Measurements from ENCODE around the gene KCNJ10. TPM values are rescaled to one million over a fixed set of nuclear protein-coding genes. Genes with fewer than 3 reads are reported as not detected.

The KCNJ10 gene
- total RNA-seq, 1 experiment from 2014 or later, result 1.4 TPM

- no peak for TF ChIP-seq ATF6 (CRISPR knock-in tag; IDR thresholded peaks at IDR 0.05)
Measured at GRCh38 chr1:160004425-160004824, 65.5 kb downstream of the KCNJ10 start (continued).

GRCh38 chr1:160004001-160004400, 66.0 kb downstream of the KCNJ10 start:
- no peak for ATAC-seq
- TF ChIP-seq KAT7 (CRISPR knock-in tag; IDR thresholded peaks at IDR 0.05; ENCODE audit: borderline replicate concordance) (no peak), ATF1 (CRISPR knock-in tag; IDR thresholded peaks at IDR 0.05) (no peak), FOXJ3 (CRISPR knock-in tag; IDR thresholded peaks at IDR 0.05; ENCODE audit: borderline replicate concordance) (no peak), IRF2 (CRISPR knock-in tag; IDR thresholded peaks at IDR 0.05; ENCODE audit: borderline replicate concordance, low read depth) (no peak), ZNF281 (CRISPR knock-in tag; IDR thresholded peaks at IDR 0.05) (no peak), RELA (CRISPR knock-in tag; IDR thresholded peaks at IDR 0.05; ENCODE audit: borderline replicate concordance) (no peak), PREB (CRISPR knock-in tag; IDR thresholded peaks at IDR 0.05; ENCODE audit: borderline replicate concordance) (no peak), MAX (CRISPR knock-in tag; IDR thresholded peaks at IDR 0.05) (no peak), FOXP1 (CRISPR knock-in tag; IDR thresholded peaks at IDR 0.05; ENCODE audit: borderline replicate concordance) (no peak), FOXK1 (CRISPR knock-in tag; IDR thresholded peaks at IDR 0.05) (no peak), CDX4 (CRISPR knock-in tag; IDR thresholded peaks at IDR 0.05; ENCODE audit: borderline replicate concordance) (no peak), ATF3 (CRISPR knock-in tag; conservative IDR thresholded peaks at IDR 0.05) (no peak), HMGXB4 (CRISPR knock-in tag; IDR thresholded peaks at IDR 0.05) (no peak), MLX (CRISPR knock-in tag; IDR thresholded peaks at IDR 0.05) (no peak), NFE2L1 (CRISPR knock-in tag; IDR thresholded peaks at IDR 0.05) (no peak), ERG (CRISPR knock-in tag; IDR thresholded peaks at IDR 0.05) (no peak)
- H3K27me3 Mint-ChIP-seq (ENCODE audit: low read depth), result no peaks in the 10 kb centered on the region; the same call in none of the 2 replicates
- CTCF ChIA-PET, result interaction anchor here (1.0 to 1.8 kb wide), 6 partner anchors 66 to 205 kb away, joined by 3 to 6 read pairs (median 4); no protein-coding TSS in a partner anchor
- H3K36me3 Mint-ChIP-seq, result no peaks in the 10 kb centered on the region
- no peak for DNase-seq (ENCODE audit: low spot score)
- H3K4me3 Mint-ChIP-seq, result no peak overlapping the region
- no peaks in the 10 kb centered on the region for H3K9me3 Mint-ChIP-seq
- POLR2A ChIA-PET, result no interaction called here
- no peak overlapping the region for H3K27ac Mint-ChIP-seq
- H3K4me1 Mint-ChIP-seq, result no peaks in the 10 kb centered on the region

Measured in WTC11 (cell line).